Aorta (tissue), 5 donors: ENCODE data around the gene STRA8. TPM values are rescaled to one million over a fixed set of nuclear protein-coding genes. Genes with fewer than 3 reads are reported as not detected.
"Not testable (repeated sequence)": the region's sequence is repeated elsewhere in the genome, so short reads cannot be mapped to it uniquely, and the experiment has no call there.

Experiments
- ATAC-seq: fragments of 200-7000 bp; cut with Tn5 transposase; one replicate; pipeline ENCODE4 v1.9.1; 2022; ENCODE audit warnings: moderate library complexity; ENCODE audit not compliant: low FRiP score
- DNase-seq, 2 donors: peaks; one replicate each; pipeline ENCODE4 v3.0.0-alpha.2; 2020
- H3K27ac ChIP-seq, 2 donors: one replicate each; pipeline ENCODE4 v1.5.1; 2013; ENCODE audit warnings: low read length in 2 of 2, mild to moderate bottlenecking in 2 of 2, moderate library complexity in 2 of 2, control low read depth in 1 of 2, inconsistent platforms in 1 of 2, low read depth in 1 of 2
- H3K27me3 ChIP-seq, 2 donors: one replicate each; pipeline ENCODE4 v1.6.1; 2013; ENCODE audit warnings: control low read depth in 1 of 2, low read length in 1 of 2, mild to moderate bottlenecking in 1 of 2, moderate library complexity in 1 of 2; ENCODE audit not compliant: insufficient read depth in 2 of 2, control insufficient read depth in 1 of 2
- H3K36me3 ChIP-seq, 2 donors: one replicate each; pipeline ENCODE4 v1.6.1; 2013; ENCODE audit warnings: control low read depth in 1 of 2, low read length in 1 of 2, mild to moderate bottlenecking in 1 of 2; ENCODE audit not compliant: insufficient read depth in 2 of 2, control insufficient read depth in 1 of 2
- H3K4me1 ChIP-seq, 2 donors: one replicate each; pipeline ENCODE4 v1.6.1; 2013; ENCODE audit warnings: low read length in 2 of 2, control low read depth in 1 of 2, mild to moderate bottlenecking in 1 of 2, moderate library complexity in 1 of 2; ENCODE audit not compliant: insufficient read depth in 2 of 2, control insufficient read depth in 1 of 2
- H3K4me3 ChIP-seq, 2 donors: one replicate each; pipeline ENCODE4 v1.5.1; 2013; ENCODE audit warnings: low read length in 2 of 2, control low read depth in 1 of 2, mild to moderate bottlenecking in 1 of 2
- H3K9me3 ChIP-seq: one replicate; pipeline ENCODE4 v1.6.1; 2013; ENCODE audit warnings: mild to moderate bottlenecking, low read length; ENCODE audit not compliant: control insufficient read depth
- WGBS, 2 donors: extraction: QIAGEN DNeasy Blood & Tissue Kit; methylation state at CpG; one replicate each; pipeline ENCODE4 v1.1.7; 2013; 5-methylcytosine and 5-hydroxymethylcytosine counted together
- intact Hi-C, 2 donors: fragments of 100-400 bp; cut with DNase I; formaldehyde crosslinking; loops; one replicate each; pipeline versions ENCODE4 v1.14.2 to v1.15.0; 2022
- polyA plus RNA-seq, 2 donors: library from polyadenylated mRNA; stranded (reverse); fragments of 200-250 nt; gene quantifications; one replicate each; pipeline ENCODE4 v1.2.3, GENCODE V29; 2013
- total RNA-seq, 2 donors: library from RNA; stranded (reverse); fragmentation: NEBNext Ultra II Directional; extraction: Animal tissue kit (Norgen Biotek cat#: 25700); gene quantifications; one replicate each; pipeline ENCODE4 v1.2.1, GENCODE V29; 2021
- donor health status: healthy with polysubstance abuse.
- donor health status: Bipolar disorder and iron deficiency.
- donor health status: DM: no; HTN: no; CAD: no.
- donor health status: DM: no; HTN: no; CAD: no.
- donor health status: DM: yes; HTN: yes; CAD: no.

Gene STRA8
- total and polyA plus RNA-seq, 4 donors, result not detected

DNA sequence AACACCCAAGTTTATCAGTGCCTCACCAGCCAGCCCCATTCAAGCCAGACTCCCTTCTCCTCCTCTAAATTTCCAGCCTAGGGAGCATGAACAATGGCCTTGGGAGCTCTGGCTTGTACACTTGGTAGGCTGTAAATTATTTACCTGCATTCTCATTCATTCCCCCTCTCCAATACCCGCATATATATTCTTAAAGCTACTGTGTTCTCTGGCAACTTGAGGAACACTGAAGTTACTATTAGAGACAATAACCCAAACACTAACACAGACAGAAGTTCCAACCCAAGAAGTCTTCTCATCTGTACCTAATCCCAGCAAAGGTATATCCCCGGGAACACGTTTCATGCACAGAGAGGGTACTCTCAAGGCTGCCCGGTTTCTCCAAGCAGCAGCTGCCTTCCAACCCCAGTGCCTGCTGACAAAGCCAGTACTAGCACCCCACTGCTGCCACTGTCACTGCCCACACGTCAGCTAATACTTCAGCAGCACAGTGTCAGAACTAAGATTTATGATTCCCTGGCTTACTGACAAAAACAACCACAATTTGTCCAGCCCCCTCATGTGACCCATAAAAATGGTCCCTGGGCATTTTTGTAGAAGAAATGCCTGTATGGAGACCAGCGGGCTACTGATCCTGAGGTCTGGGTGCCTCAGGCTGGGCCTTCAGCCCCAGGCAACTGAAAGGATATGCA is 25.4 kb upstream of the STRA8 start:
- Histone ChIP-seq H3K36me3 (peaks cover 0 to 4% of the 10 kb centered on the region in 2 donors), H3K4me1 (peaks cover 0 to 4% of the 10 kb centered on the region in 2 donors), H3K9me3 (no peaks in the 10 kb centered on the region), H3K27ac (no peak overlapping the region), H3K4me3 (no peak overlapping the region), H3K27me3 (no peaks in the 10 kb centered on the region)
- DNase-seq, result peak in 1 of 2 donors; percentile 64
- intact Hi-C loops, result no loop called here
- no peak for ATAC-seq
- 33 to 41% methylated on average over 6 of the region's 6 CpGs for WGBS, 2 donors

- no peaks in the 10 kb centered on the region for H3K27me3 ChIP-seq
- ATAC-seq (no peak), DNase-seq (no peak)
- H3K4me3 ChIP-seq, result no peak overlapping the region
- H3K27ac ChIP-seq, result no peak overlapping the region
- peaks cover 0 to 4% of the 10 kb centered on the region in 2 donors for H3K36me3 ChIP-seq
- 89 to 92% methylated on average over 7 of the region's 7 CpGs for WGBS, 2 donors
- intact Hi-C loops, result no loop called here
- no peaks in the 10 kb centered on the region for H3K9me3 ChIP-seq
- peaks cover 0 to 4% of the 10 kb centered on the region in 2 donors for H3K4me1 ChIP-seq
Measured at GRCh38 chr7:135209225-135209834, 24.3 kb upstream of the STRA8 start.

- ATAC-seq (peak; percentile 2), DNase-seq (no peak)
- peaks cover 0 to 2% of the 10 kb centered on the region in 2 donors for H3K36me3 ChIP-seq
- intact Hi-C loops, result loop anchor here in 1 of 2 donors (2.0 kb wide), 1 partner anchor 42 kb away; no protein-coding TSS in a partner anchor
- H3K4me1 ChIP-seq, result no peaks in the 10 kb centered on the region
- 0% methylated on average over 13 of the region's 13 CpGs for WGBS, 2 donors
- peak overlapping the region; percentile 75 to 94 for H3K4me3 ChIP-seq
- H3K9me3 ChIP-seq, result no peaks in the 10 kb centered on the region
- H3K27me3 ChIP-seq, result no peaks in the 10 kb centered on the region
- H3K27ac ChIP-seq, result peak overlapping the region in 1 of 2 donors; percentile 96
Measured at GRCh38 chr7:135210888-135211178, 22.8 kb upstream of the STRA8 start.

- peak; percentile 97 to 99 for DNase-seq
- peak within 1 kb of the TSS; percentile 75 to 94 for H3K4me3 ChIP-seq
- H3K27ac ChIP-seq, result peak within 1 kb of the TSS; percentile 12 to 96
- ATAC-seq, result peak; percentile 98
- no peaks in the 10 kb centered on the region for H3K36me3 ChIP-seq
- 0% methylated on average over 78 to 82 of the region's 82 CpGs for WGBS, 2 donors
- no peaks in the 10 kb centered on the region for H3K4me1 ChIP-seq
- intact Hi-C loops, result loop anchor here in 1 of 2 donors (2.0 kb wide), 1 partner anchor 41 kb away; no protein-coding TSS in a partner anchor
- no peaks in the 10 kb centered on the region for H3K9me3 ChIP-seq
- H3K27me3 ChIP-seq, result no peaks in the 10 kb centered on the region
Measured at GRCh38 chr7:135211179-135211945, 22.3 kb upstream of the STRA8 start, which contains the start of gene WDR91. TSS of gene WDR91 (minus strand) at chr7:135211526. CDS start at chr7:135211502, 24 bp downstream.

DNA sequence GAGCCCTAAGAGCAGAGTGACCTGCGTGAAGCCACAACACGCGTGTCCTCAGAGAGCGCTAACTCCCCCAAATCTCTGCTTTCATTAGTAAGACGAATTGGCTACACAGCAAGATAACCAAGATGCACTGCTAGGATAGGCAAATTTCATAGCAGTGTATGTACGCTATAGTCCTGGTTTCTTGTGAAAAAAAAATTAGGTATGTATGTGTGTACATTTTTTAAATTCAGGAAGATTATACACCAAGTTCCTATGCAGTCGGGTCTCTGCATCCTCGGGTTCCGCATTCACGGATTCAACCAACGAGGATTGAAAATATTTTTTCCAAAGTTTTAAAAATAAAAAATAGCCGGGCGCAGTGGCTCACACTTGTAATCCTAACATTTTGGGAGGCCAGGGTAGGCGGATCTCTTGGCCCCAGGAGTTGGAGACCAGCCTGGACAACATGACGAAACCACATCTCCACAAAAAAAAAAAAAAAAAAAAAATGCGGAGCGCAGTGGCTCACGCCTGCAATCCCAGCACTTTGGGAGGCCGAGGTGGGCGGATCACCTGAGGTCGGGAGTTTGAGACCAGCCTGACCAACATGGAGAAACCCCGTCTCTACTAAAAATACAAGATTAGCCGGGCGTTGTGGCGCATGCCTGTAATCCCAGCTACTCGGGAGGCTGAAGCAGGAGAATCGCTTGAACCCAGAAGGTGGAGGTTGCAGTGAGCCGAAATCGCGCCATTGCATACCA is 21.5 kb upstream of the STRA8 start:
- ATAC-seq, result peak; percentile 72
- H3K27ac ChIP-seq, result peak overlapping the region; percentile 12 to 80
- H3K27me3 ChIP-seq, H3K4me1 ChIP-seq, H3K9me3 ChIP-seq, H3K36me3 ChIP-seq: not testable (repeated sequence)
- DNase-seq, result peak in 1 of 2 donors; percentile 71
- 19 to 22% methylated on average over 27 to 30 of the region's 30 CpGs for WGBS, 2 donors
- intact Hi-C loops, result loop anchor here in 1 of 2 donors (2.0 kb wide), 1 partner anchor 41 kb away; no protein-coding TSS in a partner anchor
- peak overlapping the region; percentile 50 to 69 for H3K4me3 ChIP-seq

DNA sequence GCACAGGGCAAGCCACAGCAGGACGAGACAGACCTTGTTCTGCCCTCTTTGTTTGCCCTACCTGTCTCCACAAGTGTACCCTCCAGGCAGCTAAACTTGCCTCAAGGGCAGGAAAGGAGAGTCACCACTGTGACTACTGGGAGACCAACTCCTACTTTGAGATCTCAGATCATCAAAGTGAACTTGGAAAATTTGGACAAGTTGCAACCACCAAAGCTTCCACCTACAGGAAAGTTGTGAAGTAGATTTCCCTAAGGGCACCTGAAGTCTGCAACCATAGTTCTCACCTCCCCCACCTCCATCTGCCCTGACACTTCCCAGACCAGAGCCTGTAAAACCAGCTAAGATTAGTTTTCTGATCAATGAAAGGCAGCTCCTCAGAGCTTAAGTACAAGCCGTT is 19.8 kb upstream of the STRA8 start:
- Histone ChIP-seq H3K27ac (no peak overlapping the region), H3K9me3 (no peaks in the 10 kb centered on the region), H3K4me1 (no peaks in the 10 kb centered on the region), H3K4me3 (no peak overlapping the region), H3K36me3 (no peaks in the 10 kb centered on the region), H3K27me3 (no peaks in the 10 kb centered on the region)
- intact Hi-C loops, result loop anchor here in 1 of 2 donors (2.0 kb wide), 1 partner anchor 41 kb away; no protein-coding TSS in a partner anchor
- ATAC-seq, result no peak
- WGBS, 2 donors, result 93 to 95% methylated on average over 2 of the region's 2 CpGs
- no peak for DNase-seq

DNA sequence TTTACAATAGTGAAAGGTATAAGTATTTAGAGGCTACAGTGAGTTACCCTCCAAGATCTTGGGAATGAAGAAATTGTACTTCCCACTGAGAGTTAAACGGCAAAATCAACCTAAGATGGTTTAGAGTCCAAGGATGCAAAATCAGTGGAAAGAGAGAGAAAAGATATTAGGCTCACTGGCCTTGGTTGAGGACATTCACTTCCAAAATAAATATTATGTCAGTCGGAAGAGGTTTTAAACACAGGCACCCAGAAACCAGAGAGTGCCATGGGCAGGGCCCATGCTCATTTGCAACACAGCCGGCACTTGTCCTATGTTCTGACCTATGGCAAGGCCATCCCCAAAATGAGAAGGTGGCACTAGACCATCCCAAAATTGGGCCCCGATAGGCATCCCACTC is 18.5 kb upstream of the STRA8 start:
- ATAC-seq (no peak), DNase-seq (no peak)
- WGBS, 2 donors, result 18 to 27% methylated on average over 4 of the region's 4 CpGs
- Histone ChIP-seq H3K27me3 (no peaks in the 10 kb centered on the region), H3K4me3 (no peak overlapping the region), H3K27ac (no peak overlapping the region), H3K9me3 (no peaks in the 10 kb centered on the region), H3K36me3 (no peaks in the 10 kb centered on the region), H3K4me1 (no peaks in the 10 kb centered on the region)
- intact Hi-C loops, result loop anchor here in 1 of 2 donors (2.0 kb wide), 1 partner anchor 40 kb away; no protein-coding TSS in a partner anchor

DNA sequence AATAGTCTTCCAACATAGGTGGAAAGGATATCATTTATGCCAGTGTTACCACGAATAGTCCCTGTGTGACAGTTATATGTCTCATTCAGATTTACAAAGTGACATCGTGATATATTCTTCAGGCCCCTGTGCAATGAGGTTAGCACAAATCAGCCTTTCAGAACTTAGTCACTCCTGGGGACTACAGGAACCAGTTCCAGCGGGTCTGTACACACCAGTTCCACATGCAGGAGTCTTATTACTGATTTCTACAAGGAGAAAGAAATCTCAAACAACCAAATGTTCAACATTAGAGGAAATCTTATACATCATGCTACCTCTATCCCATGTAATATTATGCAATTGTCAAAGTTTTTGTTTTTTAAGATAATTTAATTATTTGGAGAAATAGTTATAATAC is 17.9 kb upstream of the STRA8 start:
- no peaks in the 10 kb centered on the region for H3K36me3 ChIP-seq
- no peaks in the 10 kb centered on the region for H3K4me1 ChIP-seq
- H3K27ac ChIP-seq, result no peak overlapping the region
- H3K9me3 ChIP-seq, result no peaks in the 10 kb centered on the region
- no peaks in the 10 kb centered on the region for H3K27me3 ChIP-seq
- intact Hi-C loops, result loop anchor here in 1 of 2 donors (2.0 kb wide), 1 partner anchor 39 kb away; no protein-coding TSS in a partner anchor
- WGBS, 2 donors, result 73 to 77% methylated on average over 3 of the region's 3 CpGs
- no peak overlapping the region for H3K4me3 ChIP-seq
- ATAC-seq, result no peak
- no peak for DNase-seq
